Ishikawa (cell line): ENCODE results near the gene HOXD8.

Experiments used
- CEBPB ChIP-seq: IDR thresholded peaks from 2 replicates; pipeline ENCODE4 v1.6.1; 2012
- CREB1 ChIP-seq: IDR thresholded peaks from 2 replicates; pipeline ENCODE4 v1.6.1; 2012; ENCODE audit warnings: low read depth
- EGR1 ChIP-seq: IDR thresholded peaks from 2 replicates; pipeline ENCODE4 v1.6.1; 2012
- EP300 ChIP-seq: IDR thresholded peaks from 2 replicates; pipeline ENCODE4 v1.6.1; 2012; ENCODE audit warnings: borderline replicate concordance
- FOXM1 ChIP-seq: IDR thresholded peaks from 2 replicates; pipeline ENCODE4 v1.6.1; 2012; ENCODE audit warnings: low read depth, borderline replicate concordance
- MAX ChIP-seq: IDR thresholded peaks from 2 replicates; pipeline ENCODE4 v1.6.1; 2012
- RAD21 ChIP-seq: IDR thresholded peaks from 2 replicates; pipeline ENCODE4 v1.6.1; 2012; ENCODE audit warnings: low read depth
- REST ChIP-seq: IDR thresholded peaks from 2 replicates; pipeline ENCODE4 v1.6.1; 2012; ENCODE audit warnings: low read depth, mild to moderate bottlenecking
- USF1 ChIP-seq: IDR thresholded peaks from 2 replicates; pipeline ENCODE4 v1.6.1; 2012

- TF ChIP-seq CEBPB, result no peak
- no peak for TF ChIP-seq EGR1
- no peak for TF ChIP-seq REST
- no peak for TF ChIP-seq MAX
- no peak for TF ChIP-seq EP300
- no peak for TF ChIP-seq RAD21
- no peak for TF ChIP-seq FOXM1
- no peak for TF ChIP-seq CREB1
- no peak for TF ChIP-seq USF1
These were observed 39.6 kb upstream of the HOXD8 start for GRCh38 chr2:176089843-176090395.
